SJCRH30 (cell line): Measurements from ENCODE around the gene SYNJ2. TPM values are rescaled to one million over a fixed set of nuclear protein-coding genes. Genes with fewer than 3 reads are reported as not detected.

Experiments
- DNase-seq, 2 experiments: peaks; one replicate each; pipeline ENCODE4 v3.0.0-alpha.2; 2015 to 2020
- H3K27ac ChIP-seq: fragments of 250-450 bp; sonication (Bioruptor Pico); 2 replicates; pipeline ENCODE4 v1.5.1; 2020; ENCODE audit warnings: mild to moderate bottlenecking, moderate library complexity
- H3K27me3 ChIP-seq: fragments of 250-450 bp; sonication (Bioruptor Pico); 2 replicates; pipeline ENCODE4 v1.5.1; 2020; ENCODE audit warnings: mild to moderate bottlenecking, moderate library complexity
- H3K36me3 ChIP-seq: fragments of 250-450 bp; sonication (Bioruptor Pico); 2 replicates; pipeline ENCODE4 v1.5.1; 2020; ENCODE audit warnings: mild to moderate bottlenecking, moderate library complexity
- H3K4me1 ChIP-seq: fragments of 250-450 bp; sonication (Bioruptor Pico); 2 replicates; pipeline ENCODE4 v1.5.1; 2020; ENCODE audit warnings: mild to moderate bottlenecking, moderate library complexity
- H3K4me3 ChIP-seq: fragments of 250-450 bp; sonication (Bioruptor Pico); 2 replicates; pipeline ENCODE4 v1.5.1; 2020; ENCODE audit warnings: mild to moderate bottlenecking, moderate library complexity
- H3K9me3 ChIP-seq: fragments of 250-450 bp; sonication (Bioruptor Pico); replicated peaks from 2 replicates; pipeline ENCODE4 v1.5.1; 2020; ENCODE audit warnings: mild to moderate bottlenecking, moderate library complexity
- total RNA-seq: library from RNA; depleted of rRNA; stranded (reverse); fragments of >200 nt; shearing (Covaris generic); gene quantifications from 2 replicates; pipeline ENCODE4 v1.2.3, GENCODE V29; 2014

The SYNJ2 gene
- total RNA-seq, 1 experiment from 2014 or later: 33.4 TPM

- Histone ChIP-seq H3K4me1 (peaks cover 6% of the 10 kb centered on the region), H3K9me3 (no peaks in the 10 kb centered on the region), H3K4me3 (no peak overlapping the region), H3K36me3 (no peaks in the 10 kb centered on the region), H3K27me3 (no peaks in the 10 kb centered on the region), H3K27ac (no peak overlapping the region)
- DNase-seq: no peak
Measured at GRCh38 chr6:157996918-157997702, 15.4 kb downstream of the SYNJ2 start.

DNA sequence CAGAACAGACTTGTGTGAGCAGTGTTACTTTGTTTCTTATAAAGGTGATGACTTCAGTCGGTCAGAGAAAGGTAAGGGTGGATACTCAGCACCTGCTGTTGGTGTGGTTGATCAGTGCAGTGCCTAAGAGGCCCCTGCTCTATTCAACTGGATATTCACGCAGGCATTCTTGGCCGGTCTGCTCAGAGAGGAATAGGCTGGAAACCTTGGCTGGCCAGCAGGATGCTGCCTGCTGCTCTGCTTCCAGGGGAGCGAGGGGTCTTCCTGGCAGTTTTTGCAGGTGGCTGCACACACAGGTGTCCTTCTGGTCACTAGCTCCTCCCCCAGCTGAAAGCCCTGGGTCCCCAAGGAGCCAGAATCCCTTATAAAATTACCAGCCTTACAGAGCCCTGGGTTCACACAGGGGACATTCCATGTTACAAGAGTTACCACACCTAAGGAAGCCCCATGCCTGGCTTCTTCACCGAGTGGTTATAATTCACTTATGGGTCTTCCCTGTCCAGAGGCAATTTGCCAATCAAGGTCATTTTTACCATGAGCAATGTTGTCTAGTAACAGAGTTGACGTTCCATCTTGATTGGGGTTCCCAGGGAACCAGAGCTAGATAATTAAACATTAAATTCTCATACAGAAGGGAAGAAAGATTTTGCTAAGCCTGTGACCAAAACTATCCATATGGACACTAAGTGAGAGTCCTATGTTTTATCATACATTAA is 16.4 kb downstream of the SYNJ2 start:
- Histone ChIP-seq H3K27ac (no peak overlapping the region), H3K36me3 (no peaks in the 10 kb centered on the region), H3K27me3 (no peaks in the 10 kb centered on the region), H3K4me3 (no peak overlapping the region), H3K4me1 (peaks cover 16% of the 10 kb centered on the region), H3K9me3 (no peaks in the 10 kb centered on the region)
- no peak for DNase-seq

DNA sequence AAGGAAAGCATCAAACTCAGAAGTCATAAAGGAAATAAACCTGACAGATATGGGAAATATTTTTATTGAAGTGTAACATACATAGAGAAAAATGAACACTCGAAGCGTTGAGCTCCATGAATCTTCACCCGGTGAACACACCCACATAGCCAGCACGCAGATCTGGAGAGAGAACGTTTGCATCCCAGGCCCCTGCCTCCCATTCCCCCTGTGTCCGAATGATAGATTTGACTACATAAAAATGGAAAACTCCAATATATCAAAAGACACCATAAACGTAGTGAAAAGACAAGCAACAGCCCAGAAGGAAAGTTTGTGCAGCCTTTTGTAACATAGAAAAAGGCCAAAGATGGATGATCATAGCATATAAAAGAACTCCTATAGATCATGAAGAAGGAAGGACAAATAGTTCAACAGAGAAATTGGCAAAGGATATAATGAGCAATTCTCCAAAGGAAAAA is 17.1 kb downstream of the SYNJ2 start:
- DNase-seq: no peak
- no peaks in the 10 kb centered on the region for H3K9me3 ChIP-seq
- no peaks in the 10 kb centered on the region for H3K36me3 ChIP-seq
- H3K4me3 ChIP-seq: no peak overlapping the region
- H3K4me1 ChIP-seq: peaks cover 23% of the 10 kb centered on the region
- no peaks in the 10 kb centered on the region for H3K27me3 ChIP-seq
- no peak overlapping the region for H3K27ac ChIP-seq

GRCh38 chr6:157999168-158000051 is 17.7 kb downstream of the SYNJ2 start:
- H3K36me3 ChIP-seq: no peaks in the 10 kb centered on the region
- H3K27me3 ChIP-seq: no peaks in the 10 kb centered on the region
- no peak overlapping the region for H3K4me3 ChIP-seq
- no peaks in the 10 kb centered on the region for H3K9me3 ChIP-seq
- no peak for DNase-seq
- H3K27ac ChIP-seq: no peak overlapping the region
- peaks cover 24% of the 10 kb centered on the region for H3K4me1 ChIP-seq

DNA sequence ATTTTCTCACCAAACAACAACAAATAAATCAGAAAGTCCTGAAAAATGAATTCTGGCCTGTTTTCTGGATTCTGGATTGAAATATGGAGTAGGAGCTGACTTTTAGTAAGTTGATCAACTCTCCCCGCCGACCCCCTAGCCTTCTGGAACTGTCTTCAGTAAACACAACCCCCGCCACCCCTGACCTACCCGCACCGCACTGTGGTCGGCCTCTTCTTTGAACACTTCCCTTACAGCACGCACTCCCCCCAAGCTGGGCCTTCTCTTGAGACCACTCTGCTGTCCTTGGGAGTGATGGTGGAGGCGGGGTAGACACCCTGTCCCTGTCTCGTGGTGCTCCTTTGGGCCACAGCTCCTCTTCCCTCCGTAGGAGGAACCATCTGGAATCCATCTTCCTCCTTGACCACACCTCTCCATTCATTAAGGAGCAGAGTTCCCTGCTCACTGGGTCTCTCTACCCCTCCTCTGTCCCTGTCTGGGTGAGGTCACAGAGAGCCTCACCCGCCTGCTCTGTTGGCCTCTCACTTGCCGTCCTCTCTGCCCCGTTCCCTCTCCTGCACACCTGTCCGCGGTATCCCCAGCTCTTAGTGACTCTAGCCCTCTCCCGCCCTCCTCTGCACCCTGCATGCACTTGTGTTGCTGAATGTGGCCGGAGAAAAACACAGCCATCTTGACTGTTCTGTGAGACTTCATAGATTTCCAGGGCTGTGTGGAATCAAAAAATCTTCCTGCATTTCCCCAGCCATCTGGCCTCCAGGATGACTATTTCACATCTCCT is 19.1 kb downstream of the SYNJ2 start:
- no peaks in the 10 kb centered on the region for H3K9me3 ChIP-seq
- no peak for DNase-seq
- H3K27ac ChIP-seq: no peak overlapping the region
- H3K27me3 ChIP-seq: no peaks in the 10 kb centered on the region
- peaks cover 25% of the 10 kb centered on the region for H3K4me1 ChIP-seq
- no peak overlapping the region for H3K4me3 ChIP-seq
- H3K36me3 ChIP-seq: no peaks in the 10 kb centered on the region

DNA sequence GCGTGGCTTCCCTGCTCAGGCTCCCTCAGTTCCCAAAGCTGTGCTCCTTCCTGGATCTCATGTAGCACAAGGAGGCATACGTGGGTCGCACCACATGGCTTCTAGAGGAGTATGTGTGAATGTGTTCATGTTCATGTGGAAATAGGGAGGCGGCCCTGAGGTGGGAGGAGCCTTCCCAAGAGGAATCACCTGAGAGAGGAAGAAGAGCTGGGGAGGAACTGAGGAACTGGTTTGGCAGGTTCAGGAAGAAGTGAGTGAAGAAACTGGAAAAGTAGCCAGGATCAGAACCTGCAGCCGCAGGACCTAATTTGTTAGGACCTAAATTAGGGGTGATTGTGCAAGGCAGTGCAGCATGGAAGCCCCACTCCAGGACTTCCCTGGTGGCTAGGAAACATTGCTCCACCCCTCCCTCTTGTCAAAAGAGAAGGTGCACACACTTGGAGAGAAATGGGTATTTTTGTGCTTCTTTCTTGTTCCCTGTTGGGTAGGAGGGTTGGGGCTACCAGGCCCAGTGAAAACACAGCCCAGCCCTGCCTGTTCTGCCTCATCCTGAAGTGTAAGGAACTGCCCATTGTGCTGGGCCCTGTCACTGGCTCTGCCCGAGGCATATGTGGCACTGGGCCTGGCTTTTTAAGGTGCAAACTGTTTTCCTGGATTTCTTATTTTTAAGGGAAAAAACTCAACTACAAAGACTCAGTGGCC is 20.7 kb downstream of the SYNJ2 start:
- H3K4me3 ChIP-seq: no peak overlapping the region
- peak overlapping the region; percentile 60 for H3K27ac ChIP-seq
- H3K9me3 ChIP-seq: no peaks in the 10 kb centered on the region
- H3K4me1 ChIP-seq: peaks cover 25% of the 10 kb centered on the region
- H3K36me3 ChIP-seq: no peaks in the 10 kb centered on the region
- H3K27me3 ChIP-seq: no peaks in the 10 kb centered on the region
- DNase-seq: no peak

GRCh38 chr6:158002951-158003853 is 21.5 kb downstream of the SYNJ2 start:
- Histone ChIP-seq H3K27ac (peak overlapping the region; percentile 60), H3K4me3 (no peak overlapping the region), H3K9me3 (no peaks in the 10 kb centered on the region), H3K36me3 (no peaks in the 10 kb centered on the region), H3K27me3 (no peaks in the 10 kb centered on the region), H3K4me1 (peaks cover 28% of the 10 kb centered on the region)
- peak; percentile 66 to 81 for DNase-seq

DNA sequence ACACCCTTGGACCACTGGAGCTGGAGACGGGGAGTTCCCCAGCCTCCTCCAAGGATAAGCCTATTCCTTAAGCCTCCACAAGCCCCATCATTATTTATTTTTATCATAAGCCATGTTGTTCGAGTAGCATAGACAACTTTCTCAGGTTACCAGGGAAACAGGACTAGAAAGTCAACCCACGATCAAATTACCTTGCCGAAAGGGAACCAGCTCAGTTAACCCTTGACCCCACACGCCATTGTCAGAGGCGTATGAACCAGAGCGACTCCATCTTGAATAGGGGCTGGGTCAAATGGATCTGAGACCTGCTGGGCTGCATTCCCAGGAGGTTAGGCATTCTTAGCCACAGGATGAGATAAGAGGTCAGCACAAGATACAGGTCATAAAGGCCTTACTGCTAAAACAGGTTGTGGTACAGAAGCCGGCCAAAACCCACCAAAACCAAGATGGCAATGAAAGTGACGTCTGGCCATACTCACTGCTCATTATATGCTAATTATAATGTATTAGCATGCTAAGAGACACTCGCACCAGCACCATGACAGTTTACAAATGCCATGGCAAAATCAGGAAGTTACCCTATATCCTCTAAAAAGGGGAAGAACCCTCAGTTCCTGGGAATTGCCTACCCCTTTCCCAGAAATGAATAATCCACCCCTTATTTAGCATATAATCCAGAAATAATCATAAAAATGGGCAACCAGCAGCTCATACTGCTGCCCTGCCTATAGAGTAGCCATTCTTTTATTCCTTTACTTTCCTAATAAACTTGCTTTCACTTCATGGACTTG is 22.4 kb downstream of the SYNJ2 start:
- Histone ChIP-seq H3K9me3 (no peaks in the 10 kb centered on the region), H3K27me3 (no peaks in the 10 kb centered on the region), H3K4me3 (no peak overlapping the region), H3K36me3 (no peaks in the 10 kb centered on the region), H3K4me1 (peaks cover 29% of the 10 kb centered on the region), H3K27ac (peak overlapping the region; percentile 60)
- no peak for DNase-seq

DNA sequence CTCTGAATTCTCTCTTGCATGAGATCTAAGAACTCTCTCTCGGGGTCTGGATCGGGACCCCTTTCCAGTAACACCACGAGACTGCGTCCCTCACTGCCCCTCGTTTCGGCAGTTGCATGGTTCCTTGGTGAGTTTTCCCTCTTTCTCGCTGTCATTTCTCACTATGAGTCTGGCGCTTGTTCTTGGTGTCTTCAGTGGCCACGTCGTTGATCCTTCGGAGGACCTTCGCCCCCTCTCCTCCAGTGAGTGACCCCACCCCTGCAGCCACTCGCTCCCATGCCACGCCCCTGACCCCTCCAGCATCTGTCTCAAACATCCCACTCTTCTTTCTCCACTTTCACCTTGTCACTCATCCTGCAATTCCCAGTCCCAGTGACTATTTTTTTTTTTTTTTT is 23.0 kb downstream of the SYNJ2 start:
- no peaks in the 10 kb centered on the region for H3K27me3 ChIP-seq
- no peaks in the 10 kb centered on the region for H3K9me3 ChIP-seq
- H3K27ac ChIP-seq: no peak overlapping the region
- no peak for DNase-seq
- H3K4me1 ChIP-seq: peaks cover 34% of the 10 kb centered on the region
- H3K4me3 ChIP-seq: no peak overlapping the region
- H3K36me3 ChIP-seq: no peaks in the 10 kb centered on the region

DNA sequence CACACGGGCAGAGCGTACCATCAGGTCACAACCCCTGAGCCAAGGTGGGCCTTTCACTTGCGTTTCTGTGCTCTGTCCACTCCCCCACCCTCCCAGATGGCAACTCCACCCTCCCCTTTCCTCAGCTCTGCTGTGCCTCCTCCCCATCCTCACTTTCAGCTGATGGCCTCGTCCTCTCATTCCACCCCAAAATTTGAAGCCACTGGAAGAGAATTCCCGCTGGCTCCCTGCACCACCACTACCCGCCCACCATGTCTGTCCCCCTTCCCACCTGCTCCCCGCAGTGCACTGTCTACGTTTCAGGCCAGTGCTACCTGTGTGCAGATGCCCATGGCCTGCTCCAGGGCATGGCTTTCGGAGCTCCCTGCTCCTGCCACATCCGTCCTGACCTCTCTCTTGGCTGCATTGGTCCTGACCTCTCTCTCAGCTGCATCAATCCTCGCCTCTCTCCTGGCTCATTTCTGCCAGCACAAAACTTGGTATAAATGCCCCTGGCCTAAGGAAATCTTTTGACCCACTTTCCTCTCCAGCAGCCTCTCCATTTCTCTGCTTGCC is 24.0 kb downstream of the SYNJ2 start:
- Histone ChIP-seq H3K4me1 (peaks cover 36% of the 10 kb centered on the region), H3K27ac (no peak overlapping the region), H3K36me3 (no peaks in the 10 kb centered on the region), H3K9me3 (no peaks in the 10 kb centered on the region), H3K27me3 (no peaks in the 10 kb centered on the region), H3K4me3 (no peak overlapping the region)
- DNase-seq: no peak

GRCh38 chr6:158006331-158006730 is 24.7 kb downstream of the SYNJ2 start:
- Histone ChIP-seq H3K27ac (no peak overlapping the region), H3K4me3 (no peak overlapping the region), H3K4me1 (peaks cover 39% of the 10 kb centered on the region), H3K9me3 (no peaks in the 10 kb centered on the region), H3K36me3 (no peaks in the 10 kb centered on the region), H3K27me3 (no peaks in the 10 kb centered on the region)
- DNase-seq: no peak
